SK-N-MC (cell line): ENCODE data around the gene SOD1.
A peak's percentile ranks its signal among the peaks of the same experiment; 100 is the strongest.

ENCODE experiments used
- DNase-seq: peaks from one replicate; pipeline ENCODE4 v3.0.0-alpha.2; 2011; ENCODE audit warnings: low read depth, low spot score
- H3K27ac ChIP-seq: fragments of 200-600 bp; sonication (generic); 2 replicates; pipeline ENCODE4 v1.5.1; 2016; ENCODE audit warnings: mixed run types
- H3K36me3 ChIP-seq: fragments of 200-600 bp; sonication (generic); 2 replicates; pipeline ENCODE4 v1.6.1; 2017; ENCODE audit warnings: antibody characterized with exemption, low read length, mixed read lengths; ENCODE audit not compliant: insufficient read depth
- H3K4me3 ChIP-seq: fragments of 200-600 bp; sonication (generic); 2 replicates; pipeline ENCODE4 v1.5.1; 2016
- H3K9ac ChIP-seq: fragments of 200-600 bp; sonication (generic); 2 replicates; pipeline ENCODE4 v1.8.0; 2017; ENCODE audit warnings: mixed run types, mixed read lengths; ENCODE audit not compliant: insufficient read length
- H3K9me3 ChIP-seq: fragments of 200-600 bp; sonication (generic); 2 replicates; pipeline ENCODE4 v1.6.1; 2017; ENCODE audit warnings: low read depth, mild to moderate bottlenecking, antibody characterized with exemption, low read length, moderate library complexity, mixed read lengths
- EZH2 ChIP-seq: fragments of 200-600 bp; sonication (generic); IDR thresholded peaks from one replicate; pipeline ENCODE4 v1.6.1; 2017; ENCODE audit warnings: antibody characterized with exemption
- FOXP2 ChIP-seq: optimal IDR thresholded peaks from 2 replicates; pipeline ENCODE3; 2011; ENCODE audit warnings: mild to moderate bottlenecking, moderate library complexity; ENCODE audit not compliant: insufficient read depth; ENCODE audit errors: extremely low read length, control extremely low read depth
- POLR2AphosphoS5 ChIP-seq: IDR thresholded peaks from 2 replicates; pipeline ENCODE4 v1.6.1; 2012; ENCODE audit warnings: mild to moderate bottlenecking, low read depth, low read length, borderline replicate concordance

Gene SOD1

GRCh38 chr21:31659536-31660258 is at the start of gene SOD1:
SOD1 (plus strand) TSS chr21:31659693; CDS start chr21:31659770, 77 bp downstream.
- TF ChIP-seq FOXP2 (no peak), EZH2 (no peak), POLR2AphosphoS5 (peak; percentile 99)
- Histone ChIP-seq H3K27ac (0 out of 2 replicates have a peak within 1 kb of the TSS, but pooled peaks have one; percentile 25), H3K4me3 (peak within 1 kb of the TSS; percentile 92), H3K36me3 (peaks cover 28% of the 10 kb centered on the region), H3K9me3 (no peaks in the 10 kb centered on the region), H3K9ac (peak within 1 kb of the TSS; percentile 86)
- peak; percentile 26 for DNase-seq

- Histone ChIP-seq H3K27ac (no peak overlapping the region), H3K4me3 (no peak overlapping the region)
Observed at GRCh38 chr21:31611445-31611844, 48.0 kb upstream of the SOD1 start.

GRCh38 chr21:31612894-31613785 is 46.4 kb upstream of the SOD1 start:
- H3K9ac ChIP-seq, result no peak overlapping the region
- H3K9me3 ChIP-seq, result no peaks in the 10 kb centered on the region
- no peak overlapping the region for H3K27ac ChIP-seq
- DNase-seq, result no peak
- no peak overlapping the region for H3K4me3 ChIP-seq
- H3K36me3 ChIP-seq, result no peaks in the 10 kb centered on the region
- TF ChIP-seq FOXP2 (no peak), POLR2AphosphoS5 (no peak), EZH2 (no peak)

More at GRCh38 chr21:31611445-31611844, 48.0 kb upstream of the SOD1 start:
- no peak for DNase-seq
- no peaks in the 10 kb centered on the region for H3K9me3 ChIP-seq
- H3K9ac ChIP-seq, result no peak overlapping the region
- TF ChIP-seq FOXP2 (no peak), POLR2AphosphoS5 (no peak), EZH2 (no peak)
- H3K36me3 ChIP-seq, result no peaks in the 10 kb centered on the region

GRCh38 chr21:31614705-31615104 is 44.8 kb upstream of the SOD1 start:
- Histone ChIP-seq H3K27ac (no peak overlapping the region), H3K9ac (no peak overlapping the region)

GRCh38 chr21:31616216-31616615 is 43.3 kb upstream of the SOD1 start:
- Histone ChIP-seq H3K36me3 (no peaks in the 10 kb centered on the region), H3K9me3 (no peaks in the 10 kb centered on the region), H3K4me3 (no peak overlapping the region), H3K9ac (no peak overlapping the region), H3K27ac (no peak overlapping the region)
- TF ChIP-seq POLR2AphosphoS5 (no peak), EZH2 (no peak), FOXP2 (no peak)
- no peak for DNase-seq

More at GRCh38 chr21:31614705-31615104, 44.8 kb upstream of the SOD1 start:
- Histone ChIP-seq H3K36me3 (no peaks in the 10 kb centered on the region), H3K9me3 (no peaks in the 10 kb centered on the region), H3K4me3 (no peak overlapping the region)
- no peak for DNase-seq
- TF ChIP-seq EZH2 (no peak), FOXP2 (no peak), POLR2AphosphoS5 (no peak)

GRCh38 chr21:31618696-31619430 is 40.6 kb upstream of the SOD1 start:
- no peak for DNase-seq
- H3K36me3 ChIP-seq, result no peaks in the 10 kb centered on the region
- no peak overlapping the region for H3K4me3 ChIP-seq
- no peak overlapping the region for H3K27ac ChIP-seq
- H3K9ac ChIP-seq, result no peak overlapping the region
- H3K9me3 ChIP-seq, result no peaks in the 10 kb centered on the region
- TF ChIP-seq POLR2AphosphoS5 (no peak), EZH2 (no peak), FOXP2 (no peak)

GRCh38 chr21:31622397-31622796 is 37.1 kb upstream of the SOD1 start:
- H3K36me3 ChIP-seq, result no peaks in the 10 kb centered on the region
- TF ChIP-seq FOXP2 (no peak), POLR2AphosphoS5 (no peak), EZH2 (no peak)
- no peak overlapping the region for H3K4me3 ChIP-seq
- no peak overlapping the region for H3K9ac ChIP-seq
- no peak overlapping the region for H3K27ac ChIP-seq
- DNase-seq, result no peak
- no peaks in the 10 kb centered on the region for H3K9me3 ChIP-seq
